Measurements from ENCODE around the gene ARHGAP26. TPM values are rescaled to one million over a fixed set of nuclear protein-coding genes. Genes with fewer than 3 reads are reported as not detected.
"Not testable (repeated sequence)": the region's sequence is repeated elsewhere in the genome, so short reads cannot be mapped to it uniquely, and the experiment has no call there.

Gene ARHGAP26
- total RNA-seq, 1 experiment from 2014 or later = 39.8 TPM

DNA sequence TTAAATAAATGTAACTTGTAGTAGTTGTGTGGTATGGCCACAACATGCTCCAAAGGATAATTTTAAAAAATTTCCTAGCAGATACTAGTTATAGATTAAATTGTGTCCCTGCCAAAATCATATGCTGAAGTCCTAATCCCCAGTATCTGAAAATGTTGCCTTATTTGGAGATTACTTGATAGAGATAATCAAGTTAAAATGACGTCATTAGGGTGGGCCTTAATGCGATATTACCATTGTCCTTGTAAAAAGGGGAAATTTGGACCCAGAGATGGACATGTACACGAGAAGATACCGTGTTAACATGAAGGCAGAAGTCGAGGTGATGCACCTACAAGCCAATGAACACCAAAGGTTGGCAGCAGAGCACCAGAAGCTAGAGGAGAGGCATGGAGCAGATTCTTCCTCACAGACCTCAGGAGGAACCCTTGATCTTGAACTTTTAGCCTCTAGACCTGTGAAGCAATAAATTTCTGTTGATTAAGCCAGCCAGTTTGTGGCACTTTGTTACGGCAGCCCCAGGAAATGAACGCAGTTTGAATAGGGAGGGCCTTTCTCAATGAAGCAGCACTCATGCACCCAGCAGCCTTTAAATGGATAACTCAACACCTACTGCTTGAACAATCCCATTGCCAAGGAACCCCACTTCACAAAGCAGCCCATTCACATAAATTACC, 148.9 kb downstream of the ARHGAP26 start:
- H3K4me3 ChIP-seq (ENCODE audit: low read length) = no peak overlapping the region
- H3K27ac ChIP-seq (ENCODE audit: low read length) = no peak overlapping the region
- no peak overlapping the region for H3K4me2 ChIP-seq (ENCODE audit: low read depth, low read length, poor library complexity, severe bottlenecking)
- peaks cover 8% of the 10 kb centered on the region for H3K4me1 ChIP-seq (ENCODE audit: low read length)
- H3K36me3 ChIP-seq (ENCODE audit: insufficient read depth, low read length) = no peaks in the 10 kb centered on the region
- H3K9me3 ChIP-seq (ENCODE audit: low read length) = no peaks in the 10 kb centered on the region
- DNase-seq = no peak
- H3K9ac ChIP-seq (ENCODE audit: low read length) = no peak overlapping the region
- no peaks in the 10 kb centered on the region for H3K79me2 ChIP-seq (ENCODE audit: low read length)
- H2AFZ ChIP-seq (ENCODE audit: low read length) = no peak overlapping the region
- 0 out of 2 replicates have a peak, but pooled peaks cover 3% of the 10 kb centered on the region for H4K20me1 ChIP-seq (ENCODE audit: insufficient read depth, low read depth, low read length)
- H3K27me3 ChIP-seq (ENCODE audit: low read length) = no peaks in the 10 kb centered on the region
- no peaks in the 10 kb centered on the region for H3K9me2 ChIP-seq (replicated peaks; ENCODE audit: insufficient read depth, low read length)

DNA sequence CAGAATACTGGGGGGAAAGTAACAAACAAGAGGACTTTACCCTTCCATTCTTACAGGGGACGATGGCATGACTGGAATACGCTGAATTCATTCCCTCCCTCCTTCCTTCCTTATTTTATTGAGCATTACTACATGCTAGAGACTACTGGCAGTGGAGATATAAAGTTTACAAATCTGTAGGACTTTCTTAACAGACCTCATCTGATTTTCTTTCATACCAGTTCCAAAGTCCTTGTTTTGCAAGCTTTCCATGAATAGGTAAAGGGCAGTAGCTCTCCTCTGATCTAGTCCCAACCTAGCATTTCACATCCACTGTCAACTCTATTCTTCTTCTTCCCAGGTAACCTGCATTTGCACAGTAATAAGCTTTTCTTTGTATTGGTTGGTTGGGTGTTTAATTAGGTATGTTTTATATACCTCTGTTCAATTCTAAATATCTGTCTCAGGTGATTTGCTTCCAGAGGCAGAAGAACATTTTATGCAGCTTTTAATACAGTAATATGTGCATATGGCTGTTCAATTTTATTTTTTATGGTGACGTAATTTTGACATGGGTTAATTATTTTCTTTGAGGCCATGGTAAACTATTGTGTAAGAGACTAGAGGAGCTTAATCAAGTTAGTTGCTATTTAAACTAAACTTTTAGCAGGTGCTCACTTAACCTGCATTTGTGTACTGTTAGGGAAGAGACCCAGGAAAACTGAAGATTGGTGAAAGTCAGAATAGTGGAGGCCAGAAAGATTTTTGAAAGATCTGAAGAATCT, 150.9 kb downstream of the ARHGAP26 start:
- Histone ChIP-seq H2AFZ (ENCODE audit: low read length) (no peak overlapping the region), H3K4me1 (ENCODE audit: low read length) (peaks cover 4% of the 10 kb centered on the region), H3K9me3 (ENCODE audit: low read length) (no peaks in the 10 kb centered on the region), H3K36me3 (ENCODE audit: insufficient read depth, low read length) (no peaks in the 10 kb centered on the region), H3K9ac (ENCODE audit: low read length) (no peak overlapping the region), H3K9me2 (replicated peaks; ENCODE audit: insufficient read depth, low read length) (no peaks in the 10 kb centered on the region), H3K4me3 (ENCODE audit: low read length) (no peak overlapping the region), H3K4me2 (ENCODE audit: low read depth, low read length, poor library complexity, severe bottlenecking) (no peak overlapping the region), H4K20me1 (ENCODE audit: insufficient read depth, low read depth, low read length) (0 out of 2 replicates have a peak, but pooled peaks cover 3% of the 10 kb centered on the region), H3K79me2 (ENCODE audit: low read length) (no peaks in the 10 kb centered on the region), H3K27ac (ENCODE audit: low read length) (no peak overlapping the region), H3K27me3 (ENCODE audit: low read length) (no peaks in the 10 kb centered on the region)
- DNase-seq = no peak

DNA sequence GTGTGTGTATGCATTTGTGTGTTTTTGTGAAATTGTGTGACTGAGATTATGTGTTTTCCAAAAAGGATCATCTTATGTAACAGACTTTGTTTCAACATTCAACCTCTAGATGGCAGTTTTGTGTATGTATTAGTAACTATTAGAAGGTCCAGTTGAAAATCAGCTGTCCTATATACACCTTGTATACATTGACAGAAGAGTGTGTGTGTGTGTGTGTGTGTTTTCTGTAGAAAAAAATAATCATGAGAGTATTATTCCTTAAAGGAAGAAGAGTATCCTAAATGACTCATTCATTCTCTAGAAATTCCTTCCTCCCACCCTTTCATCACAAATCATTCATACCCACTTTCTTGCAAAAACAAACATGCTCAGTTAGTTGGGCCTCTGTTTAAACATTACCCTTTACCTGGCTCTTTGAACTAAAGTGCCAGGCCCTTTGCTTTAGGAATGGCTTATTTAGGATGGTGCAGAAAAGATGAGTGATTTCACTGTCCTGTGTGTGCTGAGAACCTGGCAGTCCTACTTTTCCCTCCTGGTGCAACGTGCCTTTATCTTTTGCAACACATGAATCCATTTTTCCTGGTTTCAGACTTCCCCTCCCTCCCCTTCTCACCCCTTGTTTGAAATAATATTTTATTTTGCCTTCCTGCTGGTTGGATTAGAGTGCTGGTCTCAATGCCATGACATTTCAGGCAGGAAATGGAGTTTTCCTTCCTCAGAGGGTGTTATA, 152.2 kb downstream of the ARHGAP26 start:
- Histone ChIP-seq H3K27ac (ENCODE audit: low read length) (no peak overlapping the region), H3K9ac (ENCODE audit: low read length) (no peak overlapping the region), H3K4me2 (ENCODE audit: low read depth, low read length, poor library complexity, severe bottlenecking) (no peak overlapping the region), H3K9me3 (ENCODE audit: low read length) (no peaks in the 10 kb centered on the region), H2AFZ (ENCODE audit: low read length) (no peak overlapping the region), H3K9me2 (replicated peaks; ENCODE audit: insufficient read depth, low read length) (no peaks in the 10 kb centered on the region), H4K20me1 (ENCODE audit: insufficient read depth, low read depth, low read length) (0 out of 2 replicates have a peak, but pooled peaks cover 3% of the 10 kb centered on the region), H3K36me3 (ENCODE audit: insufficient read depth, low read length) (no peaks in the 10 kb centered on the region), H3K27me3 (ENCODE audit: low read length) (no peaks in the 10 kb centered on the region), H3K4me1 (ENCODE audit: low read length) (no peaks in the 10 kb centered on the region), H3K79me2 (ENCODE audit: low read length) (no peaks in the 10 kb centered on the region), H3K4me3 (ENCODE audit: low read length) (no peak overlapping the region)
- DNase-seq = peak; percentile 73

DNA sequence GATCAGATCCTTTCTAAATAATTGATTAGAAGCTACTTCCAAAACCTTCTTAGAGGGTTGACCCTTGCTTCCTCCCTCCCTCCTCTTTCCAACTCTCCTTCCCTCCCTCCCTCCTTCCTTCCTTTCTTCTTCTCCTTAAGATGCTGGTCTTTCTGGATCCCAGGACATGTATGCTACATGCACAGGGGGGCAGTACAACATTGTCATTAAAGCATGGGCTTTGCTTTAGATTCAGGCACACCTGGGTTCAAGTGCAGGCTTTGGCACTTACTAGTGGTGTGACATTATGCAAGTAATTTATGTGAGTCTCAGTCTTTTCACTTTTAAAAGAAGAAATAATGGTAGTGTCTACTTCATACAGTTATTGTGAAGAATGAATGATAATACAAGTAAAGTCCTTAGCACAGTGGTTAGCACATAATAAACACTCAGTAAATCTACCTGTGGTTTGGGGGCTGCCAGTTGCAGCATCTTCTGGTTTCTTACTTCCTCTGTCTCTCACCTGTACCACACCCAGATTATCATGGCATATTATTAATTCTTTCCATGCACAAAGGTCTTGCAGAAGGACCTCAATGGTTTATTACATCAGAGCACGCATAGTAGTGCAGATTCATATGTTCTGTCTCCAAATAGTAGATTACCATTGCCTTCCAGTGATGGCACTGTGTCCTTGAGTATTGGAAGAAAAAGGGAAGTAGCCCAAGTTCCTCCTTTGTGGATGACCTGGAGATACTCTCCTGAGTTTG, 154.1 kb downstream of the ARHGAP26 start:
- H3K36me3 ChIP-seq (ENCODE audit: insufficient read depth, low read length) = no peaks in the 10 kb centered on the region
- DNase-seq = peak; percentile 60
- no peak overlapping the region for H2AFZ ChIP-seq (ENCODE audit: low read length)
- H3K4me1 ChIP-seq (ENCODE audit: low read length) = no peaks in the 10 kb centered on the region
- no peak overlapping the region for H3K4me3 ChIP-seq (ENCODE audit: low read length)
- H3K9me2 ChIP-seq (replicated peaks; ENCODE audit: insufficient read depth, low read length) = no peaks in the 10 kb centered on the region
- H4K20me1 ChIP-seq (ENCODE audit: insufficient read depth, low read depth, low read length) = no peaks in the 10 kb centered on the region
- no peaks in the 10 kb centered on the region for H3K79me2 ChIP-seq (ENCODE audit: low read length)
- H3K9ac ChIP-seq (ENCODE audit: low read length) = no peak overlapping the region
- no peaks in the 10 kb centered on the region for H3K9me3 ChIP-seq (ENCODE audit: low read length)
- no peaks in the 10 kb centered on the region for H3K27me3 ChIP-seq (ENCODE audit: low read length)
- H3K4me2 ChIP-seq (ENCODE audit: low read depth, low read length, poor library complexity, severe bottlenecking) = no peak overlapping the region
- no peak overlapping the region for H3K27ac ChIP-seq (ENCODE audit: low read length)

DNA sequence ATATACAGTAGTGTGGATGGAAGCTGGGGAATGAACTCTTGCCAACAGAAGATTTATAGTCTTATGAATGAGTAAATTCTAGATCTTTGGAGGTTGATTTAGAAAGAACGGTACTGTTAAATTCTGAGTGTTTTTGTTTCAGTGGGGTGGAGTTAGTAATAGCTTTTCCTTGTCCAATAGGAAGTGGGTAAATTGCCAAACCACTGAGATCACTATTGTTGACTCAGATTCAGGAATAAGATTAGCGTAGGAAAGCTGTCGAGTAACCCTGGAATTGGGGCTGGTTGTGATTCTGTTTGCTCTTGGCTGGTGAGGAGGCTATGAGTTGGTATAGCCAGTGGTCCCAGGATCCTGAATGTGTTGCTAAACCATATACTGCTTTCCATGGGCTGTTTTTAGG, 155.6 kb downstream of the ARHGAP26 start:
- H3K27me3 ChIP-seq (ENCODE audit: low read length) = no peaks in the 10 kb centered on the region
- DNase-seq = no peak
- H3K36me3 ChIP-seq (ENCODE audit: insufficient read depth, low read length) = no peaks in the 10 kb centered on the region
- H3K79me2 ChIP-seq (ENCODE audit: low read length) = no peaks in the 10 kb centered on the region
- no peak overlapping the region for H3K9ac ChIP-seq (ENCODE audit: low read length)
- H3K9me2 ChIP-seq (replicated peaks; ENCODE audit: insufficient read depth, low read length) = no peaks in the 10 kb centered on the region
- no peak overlapping the region for H2AFZ ChIP-seq (ENCODE audit: low read length)
- H3K4me3 ChIP-seq (ENCODE audit: low read length) = no peak overlapping the region
- H3K27ac ChIP-seq (ENCODE audit: low read length) = no peak overlapping the region
- no peaks in the 10 kb centered on the region for H3K4me1 ChIP-seq (ENCODE audit: low read length)
- H3K9me3 ChIP-seq (ENCODE audit: low read length) = no peaks in the 10 kb centered on the region
- no peak overlapping the region for H3K4me2 ChIP-seq (ENCODE audit: low read depth, low read length, poor library complexity, severe bottlenecking)
- H4K20me1 ChIP-seq (ENCODE audit: insufficient read depth, low read depth, low read length) = no peaks in the 10 kb centered on the region

DNA sequence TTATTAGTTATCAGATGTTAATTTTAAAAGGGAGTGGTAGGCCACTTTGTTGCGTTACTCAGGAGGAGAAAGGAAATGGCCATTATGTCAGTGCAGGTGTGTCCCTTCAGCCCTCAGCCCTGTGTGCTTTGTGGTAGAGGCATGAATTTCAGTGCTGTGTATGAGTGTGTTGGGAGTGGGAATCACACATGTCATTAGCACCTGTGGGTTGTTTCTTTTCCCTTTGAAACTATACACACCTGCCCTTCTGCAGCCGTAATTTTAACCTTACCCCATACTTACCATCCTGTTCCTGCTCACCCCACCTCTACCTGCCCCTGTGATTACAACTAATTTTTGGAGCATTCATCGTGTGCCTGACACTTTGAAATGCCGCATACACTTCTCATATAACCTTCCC, 156.4 kb downstream of the ARHGAP26 start:
- no peaks in the 10 kb centered on the region for H3K79me2 ChIP-seq (ENCODE audit: low read length)
- no peaks in the 10 kb centered on the region for H3K36me3 ChIP-seq (ENCODE audit: insufficient read depth, low read length)
- no peaks in the 10 kb centered on the region for H4K20me1 ChIP-seq (ENCODE audit: insufficient read depth, low read depth, low read length)
- no peak overlapping the region for H3K4me3 ChIP-seq (ENCODE audit: low read length)
- no peak overlapping the region for H2AFZ ChIP-seq (ENCODE audit: low read length)
- no peaks in the 10 kb centered on the region for H3K4me1 ChIP-seq (ENCODE audit: low read length)
- no peaks in the 10 kb centered on the region for H3K27me3 ChIP-seq (ENCODE audit: low read length)
- H3K9me2 ChIP-seq (replicated peaks; ENCODE audit: insufficient read depth, low read length) = no peaks in the 10 kb centered on the region
- H3K9ac ChIP-seq (ENCODE audit: low read length) = no peak overlapping the region
- no peak for DNase-seq
- H3K27ac ChIP-seq (ENCODE audit: low read length) = no peak overlapping the region
- H3K4me2 ChIP-seq (ENCODE audit: low read depth, low read length, poor library complexity, severe bottlenecking) = no peak overlapping the region
- no peaks in the 10 kb centered on the region for H3K9me3 ChIP-seq (ENCODE audit: low read length)

DNA sequence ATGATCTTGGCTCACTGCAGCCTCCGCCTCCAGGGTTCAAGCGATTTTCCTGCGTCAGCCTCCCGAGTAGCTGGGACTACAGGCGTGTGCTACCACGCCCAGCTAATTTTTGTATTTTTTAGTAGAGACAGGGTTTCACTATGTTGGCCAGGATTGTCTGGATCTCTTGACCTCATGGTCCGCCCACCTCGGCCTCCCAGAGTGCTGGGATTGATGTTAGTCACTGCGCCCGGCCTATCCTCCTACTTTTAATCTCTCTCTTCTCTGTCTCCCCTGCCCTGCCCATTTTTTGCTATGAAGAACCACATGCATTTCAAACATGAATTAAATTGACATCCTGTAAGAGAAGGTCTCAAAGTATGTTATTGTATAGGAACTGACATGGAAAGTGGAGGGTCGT, 158.8 kb downstream of the ARHGAP26 start:
- not testable (repeated sequence) for H3K9ac ChIP-seq (ENCODE audit: low read length); H3K9me3 ChIP-seq (ENCODE audit: low read length); H3K79me2 ChIP-seq (ENCODE audit: low read length); H3K4me2 ChIP-seq (ENCODE audit: low read depth, low read length, poor library complexity, severe bottlenecking); H4K20me1 ChIP-seq (ENCODE audit: insufficient read depth, low read depth, low read length); H3K4me3 ChIP-seq (ENCODE audit: low read length); H3K9me2 ChIP-seq (replicated peaks; ENCODE audit: insufficient read depth, low read length); H3K27ac ChIP-seq (ENCODE audit: low read length); H3K4me1 ChIP-seq (ENCODE audit: low read length); H2AFZ ChIP-seq (ENCODE audit: low read length); DNase-seq; H3K36me3 ChIP-seq (ENCODE audit: insufficient read depth, low read length); H3K27me3 ChIP-seq (ENCODE audit: low read length)

DNA sequence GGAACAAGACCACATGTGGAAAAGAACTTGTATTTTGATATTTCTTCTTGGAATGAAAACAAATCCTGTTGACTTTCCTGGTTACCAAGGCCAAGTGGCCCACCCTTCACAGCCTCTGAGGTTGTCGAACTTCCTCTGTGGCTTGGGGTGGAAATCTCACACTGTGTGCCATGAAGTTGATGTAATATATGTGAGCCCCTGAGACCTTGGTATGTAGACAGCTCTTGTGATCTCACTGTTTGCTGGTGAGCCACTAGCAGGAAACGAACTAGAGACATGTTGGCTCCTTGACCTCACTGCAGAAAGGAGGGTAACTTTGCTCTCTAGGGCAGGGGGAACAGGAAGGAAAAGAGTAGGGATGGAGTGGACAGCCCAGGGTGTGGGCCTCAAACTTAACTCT, 159.4 kb downstream of the ARHGAP26 start:
- H4K20me1 ChIP-seq (ENCODE audit: insufficient read depth, low read depth, low read length) = no peaks in the 10 kb centered on the region

More for the DNA sequence above, 159.4 kb downstream of the ARHGAP26 start:
- no peaks in the 10 kb centered on the region for H3K27me3 ChIP-seq (ENCODE audit: low read length)
- H3K4me2 ChIP-seq (ENCODE audit: low read depth, low read length, poor library complexity, severe bottlenecking) = no peak overlapping the region
- H3K4me1 ChIP-seq (ENCODE audit: low read length) = no peaks in the 10 kb centered on the region
- no peaks in the 10 kb centered on the region for H3K9me3 ChIP-seq (ENCODE audit: low read length)
- H3K36me3 ChIP-seq (ENCODE audit: insufficient read depth, low read length) = no peaks in the 10 kb centered on the region
- DNase-seq = no peak
- H2AFZ ChIP-seq (ENCODE audit: low read length) = no peak overlapping the region
- no peak overlapping the region for H3K9ac ChIP-seq (ENCODE audit: low read length)
- H3K27ac ChIP-seq (ENCODE audit: low read length) = no peak overlapping the region
- H3K4me3 ChIP-seq (ENCODE audit: low read length) = no peak overlapping the region
- H3K9me2 ChIP-seq (replicated peaks; ENCODE audit: insufficient read depth, low read length) = no peaks in the 10 kb centered on the region
- no peaks in the 10 kb centered on the region for H3K79me2 ChIP-seq (ENCODE audit: low read length)

Data from Karpas-422 (cell line).